ENCODE results near the gene SPTBN1. TPM values are rescaled to one million over a fixed set of nuclear protein-coding genes. Genes with fewer than 3 reads are reported as not detected.

Gene SPTBN1
- total and polyA plus RNA-seq, 2 of the 13 experiments (the other 11 are each of a cell fraction or from before 2014, with no cell fraction given) = 123 to 299 TPM

DNA sequence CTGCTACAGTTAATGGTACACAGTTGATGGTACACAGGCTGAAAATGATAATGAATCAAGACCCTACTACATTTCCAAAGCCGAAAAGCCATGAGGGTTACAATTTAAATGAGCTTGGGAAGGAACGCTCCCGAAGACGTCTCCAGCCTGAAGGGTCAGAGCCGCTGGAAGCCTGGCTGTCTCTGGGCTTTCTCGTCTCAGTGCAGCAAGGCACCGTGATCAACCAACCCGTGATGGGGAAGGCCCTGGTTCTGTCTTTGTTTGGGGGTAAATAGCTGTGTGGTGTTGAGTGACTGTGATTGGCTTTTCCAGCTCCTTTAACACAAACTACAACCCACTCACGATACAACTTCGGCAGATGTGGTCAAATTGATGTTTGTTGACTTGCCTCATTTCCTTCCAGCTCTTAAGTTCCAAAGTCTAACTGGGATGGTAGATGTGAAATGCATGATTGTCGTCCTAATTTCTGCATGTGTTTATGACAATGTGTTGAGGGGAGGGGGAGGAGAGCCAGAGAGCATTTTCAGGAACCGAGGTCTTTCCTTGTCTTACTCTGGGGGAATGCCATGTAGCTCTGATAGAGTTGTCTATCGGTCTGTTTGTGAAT is 207.4 kb downstream of the SPTBN1 start:
- no TSS peak for BruUV-seq (replicated peaks)
- CTCF ChIA-PET (ENCODE audit: low intra/inter-chr PET ratio, low total read pairs) = no interaction called here
- TF ChIP-seq ZNF235 (CRISPR knock-in tag; IDR thresholded peaks at IDR 0.05; ENCODE audit: borderline replicate concordance) = no peak
- no peak for TF ChIP-seq STAT5B (CRISPR knock-in tag; IDR thresholded peaks at IDR 0.05)
- TF ChIP-seq, protein P1, sequence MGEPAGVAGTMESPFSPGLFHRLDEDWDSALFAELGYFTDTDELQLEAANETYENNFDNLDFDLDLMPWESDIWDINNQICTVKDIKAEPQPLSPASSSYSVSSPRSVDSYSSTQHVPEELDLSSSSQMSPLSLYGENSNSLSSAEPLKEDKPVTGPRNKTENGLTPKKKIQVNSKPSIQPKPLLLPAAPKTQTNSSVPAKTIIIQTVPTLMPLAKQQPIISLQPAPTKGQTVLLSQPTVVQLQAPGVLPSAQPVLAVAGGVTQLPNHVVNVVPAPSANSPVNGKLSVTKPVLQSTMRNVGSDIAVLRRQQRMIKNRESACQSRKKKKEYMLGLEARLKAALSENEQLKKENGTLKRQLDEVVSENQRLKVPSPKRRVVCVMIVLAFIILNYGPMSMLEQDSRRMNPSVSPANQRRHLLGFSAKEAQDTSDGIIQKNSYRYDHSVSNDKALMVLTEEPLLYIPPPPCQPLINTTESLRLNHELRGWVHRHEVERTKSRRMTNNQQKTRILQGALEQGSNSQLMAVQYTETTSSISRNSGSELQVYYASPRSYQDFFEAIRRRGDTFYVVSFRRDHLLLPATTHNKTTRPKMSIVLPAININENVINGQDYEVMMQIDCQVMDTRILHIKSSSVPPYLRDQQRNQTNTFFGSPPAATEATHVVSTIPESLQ (CRISPR knock-in tag; conservative IDR thresholded peaks at IDR 0.05) = no peak
- TF ChIP-seq, protein P2, sequence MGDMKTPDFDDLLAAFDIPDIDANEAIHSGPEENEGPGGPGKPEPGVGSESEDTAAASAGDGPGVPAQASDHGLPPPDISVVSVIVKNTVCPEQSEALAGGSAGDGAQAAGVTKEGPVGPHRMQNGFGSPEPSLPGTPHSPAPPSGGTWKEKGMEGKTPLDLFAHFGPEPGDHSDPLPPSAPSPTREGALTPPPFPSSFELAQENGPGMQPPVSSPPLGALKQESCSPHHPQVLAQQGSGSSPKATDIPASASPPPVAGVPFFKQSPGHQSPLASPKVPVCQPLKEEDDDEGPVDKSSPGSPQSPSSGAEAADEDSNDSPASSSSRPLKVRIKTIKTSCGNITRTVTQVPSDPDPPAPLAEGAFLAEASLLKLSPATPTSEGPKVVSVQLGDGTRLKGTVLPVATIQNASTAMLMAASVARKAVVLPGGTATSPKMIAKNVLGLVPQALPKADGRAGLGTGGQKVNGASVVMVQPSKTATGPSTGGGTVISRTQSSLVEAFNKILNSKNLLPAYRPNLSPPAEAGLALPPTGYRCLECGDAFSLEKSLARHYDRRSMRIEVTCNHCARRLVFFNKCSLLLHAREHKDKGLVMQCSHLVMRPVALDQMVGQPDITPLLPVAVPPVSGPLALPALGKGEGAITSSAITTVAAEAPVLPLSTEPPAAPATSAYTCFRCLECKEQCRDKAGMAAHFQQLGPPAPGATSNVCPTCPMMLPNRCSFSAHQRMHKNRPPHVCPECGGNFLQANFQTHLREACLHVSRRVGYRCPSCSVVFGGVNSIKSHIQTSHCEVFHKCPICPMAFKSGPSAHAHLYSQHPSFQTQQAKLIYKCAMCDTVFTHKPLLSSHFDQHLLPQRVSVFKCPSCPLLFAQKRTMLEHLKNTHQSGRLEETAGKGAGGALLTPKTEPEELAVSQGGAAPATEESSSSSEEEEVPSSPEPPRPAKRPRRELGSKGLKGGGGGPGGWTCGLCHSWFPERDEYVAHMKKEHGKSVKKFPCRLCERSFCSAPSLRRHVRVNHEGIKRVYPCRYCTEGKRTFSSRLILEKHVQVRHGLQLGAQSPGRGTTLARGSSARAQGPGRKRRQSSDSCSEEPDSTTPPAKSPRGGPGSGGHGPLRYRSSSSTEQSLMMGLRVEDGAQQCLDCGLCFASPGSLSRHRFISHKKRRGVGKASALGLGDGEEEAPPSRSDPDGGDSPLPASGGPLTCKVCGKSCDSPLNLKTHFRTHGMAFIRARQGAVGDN (CRISPR knock-in tag; IDR thresholded peaks at IDR 0.05) = peak; percentile 21; the same call in 1 of the 2 replicates
- TF ChIP-seq FOXA3 (CRISPR knock-in tag; IDR thresholded peaks at IDR 0.05) = 0 out of 2 replicates have a peak, but pooled peaks have one; percentile 21
- TF ChIP-seq, protein P3, sequence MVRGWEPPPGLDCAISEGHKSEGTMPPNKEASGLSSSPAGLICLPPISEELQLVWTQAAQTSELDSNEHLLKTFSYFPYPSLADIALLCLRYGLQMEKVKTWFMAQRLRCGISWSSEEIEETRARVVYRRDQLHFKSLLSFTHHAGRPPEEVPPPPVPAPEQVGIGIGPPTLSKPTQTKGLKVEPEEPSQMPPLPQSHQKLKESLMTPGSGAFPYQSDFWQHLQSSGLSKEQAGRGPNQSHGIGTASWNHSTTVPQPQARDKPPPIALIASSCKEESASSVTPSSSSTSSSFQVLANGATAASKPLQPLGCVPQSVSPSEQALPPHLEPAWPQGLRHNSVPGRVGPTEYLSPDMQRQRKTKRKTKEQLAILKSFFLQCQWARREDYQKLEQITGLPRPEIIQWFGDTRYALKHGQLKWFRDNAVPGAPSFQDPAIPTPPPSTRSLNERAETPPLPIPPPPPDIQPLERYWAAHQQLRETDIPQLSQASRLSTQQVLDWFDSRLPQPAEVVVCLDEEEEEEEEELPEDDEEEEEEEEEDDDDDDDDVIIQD (CRISPR knock-in tag; IDR thresholded peaks at IDR 0.05; ENCODE audit: low read depth) = 0 out of 2 replicates have a peak, but pooled peaks have one; percentile 26
- TF ChIP-seq, protein P4, sequence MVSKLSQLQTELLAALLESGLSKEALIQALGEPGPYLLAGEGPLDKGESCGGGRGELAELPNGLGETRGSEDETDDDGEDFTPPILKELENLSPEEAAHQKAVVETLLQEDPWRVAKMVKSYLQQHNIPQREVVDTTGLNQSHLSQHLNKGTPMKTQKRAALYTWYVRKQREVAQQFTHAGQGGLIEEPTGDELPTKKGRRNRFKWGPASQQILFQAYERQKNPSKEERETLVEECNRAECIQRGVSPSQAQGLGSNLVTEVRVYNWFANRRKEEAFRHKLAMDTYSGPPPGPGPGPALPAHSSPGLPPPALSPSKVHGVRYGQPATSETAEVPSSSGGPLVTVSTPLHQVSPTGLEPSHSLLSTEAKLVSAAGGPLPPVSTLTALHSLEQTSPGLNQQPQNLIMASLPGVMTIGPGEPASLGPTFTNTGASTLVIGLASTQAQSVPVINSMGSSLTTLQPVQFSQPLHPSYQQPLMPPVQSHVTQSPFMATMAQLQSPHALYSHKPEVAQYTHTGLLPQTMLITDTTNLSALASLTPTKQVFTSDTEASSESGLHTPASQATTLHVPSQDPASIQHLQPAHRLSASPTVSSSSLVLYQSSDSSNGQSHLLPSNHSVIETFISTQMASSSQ (IDR thresholded peaks at IDR 0.05; ENCODE audit: low read depth) = no peak
- TF ChIP-seq, protein P4 (CRISPR knock-in tag; IDR thresholded peaks at IDR 0.05; ENCODE audit: borderline replicate concordance) = no peak
- TF ChIP-seq POLR2G (IDR thresholded peaks at IDR 0.05; ENCODE audit: low read depth, low read length) = peak; percentile 47; the same call in 1 of the 2 replicates
- TF ChIP-seq ZNF780A (CRISPR knock-in tag; IDR thresholded peaks at IDR 0.05) = no peak
- TF ChIP-seq CBX1 (IDR thresholded peaks at IDR 0.05; ENCODE audit: low read depth) = no peak

More for the DNA sequence above, 207.4 kb downstream of the SPTBN1 start:
- no peak overlapping the region for H3K9ac ChIP-seq (ENCODE audit: insufficient read depth, low read depth, low read length)
- peaks cover 71% of the 10 kb centered on the region for H3K4me1 ChIP-seq (ENCODE audit: insufficient read depth, low read length)
- POLR2A ChIA-PET = interaction anchor here (0.7 kb wide), 1 partner anchor 28 kb away, joined by 4 read pairs; no protein-coding TSS in a partner anchor
- peaks cover 39 to 98% of the 10 kb centered on the region in 2 experiments for H3K36me3 ChIP-seq (replicated peaks in 1 of 2; ENCODE audit: control insufficient read depth in 1 of 2, insufficient read depth in 2 of 2, low read length in 2 of 2)
- no peak overlapping the region for H2AFZ ChIP-seq (ENCODE audit: low read length)
- no peak for FAIRE-seq
- H3K79me2 ChIP-seq (ENCODE audit: insufficient read depth, low read length) = no peaks in the 10 kb centered on the region
- H4K20me1 ChIP-seq (ENCODE audit: insufficient read depth, low read length) = 0 out of 2 replicates have a peak, but pooled peaks cover 7% of the 10 kb centered on the region
- H3K27ac ChIP-seq (ENCODE audit: extremely low read length, insufficient read depth, low read length) = no peak overlapping the region
- H3K4me2 ChIP-seq (ENCODE audit: low read depth, low read length) = no peak overlapping the region
- no peaks in the 10 kb centered on the region for H3K27me3 ChIP-seq (ENCODE audit: control insufficient read depth in 1 of 2, insufficient read depth in 2 of 2, low read length in 2 of 2)
- intact Hi-C loops (cut with micrococcal nuclease; ENCODE audit: unreplicated experiment) (no loop called here), in situ Hi-C loops (cut with HindIII; ENCODE audit: extremely low pct_ligation_motif_present, low pct_unique_long_range_greater_than_20kb) (loop anchor here (5.0 kb wide), 1 partner anchor 44 kb away; no protein-coding TSS in a partner anchor)
- 89% methylated on average over 13 of the region's 13 CpGs for WGBS (ENCODE audit: low lambda C conversion rate)
- no peak overlapping the region for H3K4me3 ChIP-seq (replicated peaks in 1 of 3; ENCODE audit: insufficient read depth in 1 of 3, low read depth in 2 of 3, low read length in 3 of 3)
- DNase-seq (ENCODE audit: low spot score) = peak; percentile 42
- H3K9me3 ChIP-seq (ENCODE audit: low read length) = no peaks in the 10 kb centered on the region
- ATAC-seq = no peak
